Testis (tissue), 2 donors: Measurements from ENCODE around the gene COL6A1.

Experiments used
- CTCF ChIP-seq, 3 experiments: fragments of 450-650 bp in 2 of 3; fragments of 200-600 bp in 1 of 3; sonication (generic) in 1 of 3; IDR thresholded peaks; one replicate each; pipeline ENCODE4 v1.5.1; 2016 to 2019; ENCODE audit warnings: antibody characterized with exemption in 3 of 3, mild to moderate bottlenecking in 2 of 3, moderate library complexity in 1 of 3
- POLR2A ChIP-seq: fragments of 450-650 bp; IDR thresholded peaks from one replicate; pipeline ENCODE4 v1.6.1; 2017; ENCODE audit warnings: antibody characterized with exemption, mild to moderate bottlenecking, moderate library complexity

- TF ChIP-seq CTCF (IDR thresholded peaks at IDR 0.05) (no peak), POLR2A (no peak)
Measured at GRCh38 chr21:46028573-46029091, 47.1 kb downstream of the COL6A1 start.
